HG02870 (cell line): ENCODE data around the gene LILRA6.
"Not testable (repeated sequence)": the region's sequence is repeated elsewhere in the genome, so short reads cannot be mapped to it uniquely, and the experiment has no call there.

Source experiments
- ATAC-seq: cut with Tn5 transposase; IDR thresholded peaks from one replicate; pipeline ENCODE4 v1.9.1; 2021; ENCODE audit warnings: mild to moderate bottlenecking, moderate library complexity; ENCODE audit not compliant: unreplicated experiment

Gene LILRA6

DNA sequence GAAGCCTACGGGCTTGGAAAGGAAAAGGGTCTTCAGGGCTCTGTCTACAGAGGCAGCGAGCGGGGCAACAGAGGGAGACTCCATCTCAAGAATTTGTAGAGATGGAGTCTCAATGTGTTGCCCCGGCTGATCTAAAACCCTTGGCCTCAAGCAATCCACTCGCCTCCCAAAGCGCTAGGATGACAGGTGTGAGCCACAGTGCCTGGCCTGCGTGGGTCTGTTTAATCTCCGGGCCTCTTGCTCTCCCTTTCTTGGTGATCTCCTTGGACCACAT is 33.9 kb downstream of the LILRA6 start:
- no peak for ATAC-seq

DNA sequence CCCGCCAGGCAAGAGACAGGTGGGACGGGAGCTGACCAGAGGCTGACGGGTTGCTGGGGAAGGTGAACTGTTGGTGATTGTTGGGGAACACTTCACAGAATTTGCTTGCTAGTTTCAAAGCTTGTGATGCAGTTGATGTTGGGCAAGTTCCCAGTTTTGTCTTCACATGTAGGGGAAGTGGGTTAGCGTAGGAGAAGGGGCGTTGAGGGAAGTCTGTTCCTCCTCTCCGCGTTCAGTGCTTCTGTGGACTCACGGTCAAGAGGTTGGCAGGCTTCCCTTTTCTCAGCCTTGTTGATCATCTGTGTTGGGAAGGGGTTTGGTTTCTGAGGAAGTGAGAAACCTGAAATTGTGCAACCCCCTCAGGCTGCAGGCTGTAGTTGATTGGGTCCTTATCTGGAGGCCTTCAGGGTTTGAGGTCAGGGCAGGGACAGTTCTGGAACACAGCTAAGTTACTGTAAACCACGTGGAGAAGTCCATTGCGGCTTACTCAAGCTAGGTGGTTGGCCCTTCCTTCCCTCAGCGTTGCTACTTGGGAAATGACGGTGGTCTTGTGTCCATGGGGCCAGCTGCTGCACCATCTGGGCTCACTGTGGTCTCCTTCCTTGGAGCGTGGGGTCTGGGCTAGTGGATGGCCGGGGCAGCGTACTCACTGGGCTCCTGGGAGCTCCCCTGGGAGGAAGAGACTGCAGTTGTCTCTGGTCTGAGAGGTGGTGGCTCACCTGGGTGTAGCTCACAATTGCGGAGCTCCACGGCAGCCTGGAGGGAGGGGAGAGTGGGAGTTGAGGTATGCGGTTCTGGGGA is 34.4 kb downstream of the LILRA6 start:
- peak; percentile 46 for ATAC-seq

DNA sequence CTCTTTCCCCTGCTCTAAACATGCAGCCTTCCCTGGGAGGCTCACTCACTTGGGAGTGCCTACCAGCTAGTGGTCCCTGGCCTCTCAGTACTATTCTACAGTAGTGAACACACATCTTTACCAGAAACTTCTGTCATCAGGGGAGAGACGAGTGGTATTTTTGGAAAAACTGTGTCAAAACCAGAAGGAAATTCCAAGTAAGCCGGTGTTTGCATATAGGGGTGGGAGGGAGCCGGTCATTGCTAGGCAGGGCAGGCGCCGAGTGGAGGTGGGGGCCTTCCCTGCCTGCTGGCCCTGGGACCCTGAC is 35.0 kb downstream of the LILRA6 start:
- ATAC-seq: no peak

DNA sequence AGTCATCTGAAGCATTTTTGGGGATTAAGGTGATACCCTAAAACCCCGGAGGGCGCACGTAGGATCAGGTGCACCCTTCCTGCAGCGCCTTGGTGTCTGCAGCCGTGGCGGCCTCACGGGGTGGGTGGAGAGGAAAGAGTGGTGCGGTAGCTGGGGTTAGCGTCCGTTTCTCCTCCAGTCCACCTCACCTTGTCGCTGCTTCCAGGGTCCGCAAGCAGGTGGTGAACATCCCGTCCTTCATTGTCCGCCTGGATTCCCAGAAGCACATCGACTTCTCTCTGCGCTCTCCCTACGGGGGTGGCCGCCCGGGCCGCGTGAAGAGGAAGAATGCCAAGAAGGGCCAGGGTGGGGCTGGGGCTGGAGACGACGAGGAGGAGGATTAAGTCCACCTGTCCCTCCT is 35.4 kb downstream of the LILRA6 start:
- not testable (repeated sequence) for ATAC-seq

DNA sequence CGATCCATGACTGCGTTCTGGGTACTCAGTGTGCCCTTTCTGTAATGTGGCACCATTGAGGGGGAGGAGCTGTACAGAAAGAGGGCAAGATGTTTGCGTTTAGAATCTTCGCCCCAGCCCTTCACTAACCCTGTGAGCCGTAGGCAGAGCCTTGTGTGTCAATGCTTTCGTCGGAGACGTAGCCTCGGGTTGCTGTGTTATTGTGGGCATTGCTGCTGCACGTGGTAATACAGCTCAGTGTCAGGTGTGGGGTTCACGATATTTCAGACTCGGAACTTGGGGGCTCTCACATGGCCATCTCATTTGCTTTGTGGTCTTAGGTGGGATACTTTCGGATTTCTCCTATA is 35.8 kb downstream of the LILRA6 start:
- no peak for ATAC-seq

DNA sequence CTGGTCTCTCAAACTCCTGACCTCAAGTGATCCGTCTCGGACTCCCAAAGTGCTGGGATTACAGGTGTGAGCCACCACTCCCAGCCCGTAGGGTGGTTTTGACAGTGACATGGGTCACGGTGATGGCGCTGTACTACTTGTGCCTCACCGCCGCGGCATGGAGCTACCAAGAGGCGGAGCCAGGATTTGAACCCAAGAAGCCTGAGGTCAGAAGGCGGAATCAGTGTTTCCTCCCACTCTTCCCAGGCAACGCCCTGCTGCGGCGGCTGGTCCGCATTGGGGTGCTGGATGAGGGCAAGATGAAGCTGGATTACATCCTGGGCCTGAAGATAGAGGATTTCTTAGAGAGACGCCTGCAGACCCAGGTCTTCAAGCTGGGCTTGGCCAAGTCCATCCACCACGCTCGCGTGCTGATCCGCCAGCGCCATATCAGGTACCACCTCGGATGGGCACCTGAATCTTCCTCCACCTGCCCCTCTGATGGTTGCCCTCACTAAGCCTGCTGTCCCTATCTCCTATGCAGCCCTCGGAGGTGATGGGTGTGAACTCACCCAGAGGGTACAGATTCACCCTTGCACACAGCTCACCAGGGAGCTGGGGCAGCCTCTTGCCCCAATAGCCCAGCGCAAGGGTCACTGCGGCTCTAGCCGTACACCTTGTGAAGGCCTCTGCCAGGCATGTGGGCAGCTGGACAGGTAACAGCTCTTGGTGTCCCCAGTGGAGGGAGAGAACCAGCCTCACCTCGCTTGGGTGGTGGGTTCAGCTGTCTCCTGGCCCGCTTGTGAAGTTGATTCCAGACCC is 36.4 kb downstream of the LILRA6 start:
- no peak for ATAC-seq

DNA sequence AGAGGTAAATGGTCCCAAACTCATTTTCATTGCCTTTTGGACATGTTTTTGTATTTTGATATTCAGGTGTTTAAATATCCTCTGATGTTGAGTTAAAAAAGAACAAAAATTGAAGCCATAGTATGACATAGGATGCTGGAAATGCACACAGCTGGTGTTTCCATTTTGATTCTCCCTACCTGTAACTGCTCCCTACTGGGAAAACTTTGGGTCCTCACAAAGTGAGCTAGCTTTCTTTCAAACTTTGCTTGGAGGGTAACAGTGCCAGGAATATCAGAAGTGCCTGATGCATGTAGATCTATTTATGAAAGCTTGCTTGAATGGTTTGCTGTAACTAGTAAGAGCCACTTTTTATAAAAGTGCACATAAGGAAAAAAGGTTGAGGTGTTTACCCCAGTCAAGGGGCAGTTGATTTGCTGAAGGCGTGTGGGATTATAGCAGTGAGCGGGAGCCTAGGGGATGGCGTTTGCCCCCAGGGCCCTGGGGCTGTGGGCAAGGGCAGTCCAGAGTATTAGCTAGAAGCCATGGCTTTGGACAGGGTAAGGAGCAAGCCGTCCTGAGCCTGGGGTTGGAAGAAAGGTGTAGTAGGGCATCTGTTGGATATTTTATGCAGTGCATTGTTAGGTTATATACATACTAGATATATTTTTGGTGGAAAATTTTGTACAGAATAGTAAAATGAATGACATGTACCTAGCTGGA is 37.7 kb downstream of the LILRA6 start:
- ATAC-seq: no peak

DNA sequence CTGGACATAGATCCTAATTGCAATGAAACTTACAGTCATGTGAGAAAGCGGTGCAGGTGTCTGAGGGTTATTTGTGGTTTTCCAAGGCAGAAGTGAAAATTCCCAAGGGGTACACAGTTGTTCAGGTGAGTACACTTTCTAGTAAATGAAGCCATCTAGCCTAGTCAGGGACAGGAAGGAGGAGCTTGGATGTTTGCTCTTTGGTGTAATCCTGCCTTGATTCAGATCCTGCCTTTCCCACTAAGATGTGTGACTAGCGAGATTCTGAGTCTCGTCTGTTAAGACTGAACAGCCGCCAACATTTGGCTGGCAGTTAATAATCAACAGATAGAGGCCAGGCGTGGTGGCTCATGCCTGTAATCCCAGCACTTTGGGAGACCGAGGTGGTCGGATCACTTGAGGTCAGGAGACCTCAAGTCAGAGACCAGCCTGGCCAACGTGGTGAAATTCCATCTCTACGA is 39.4 kb downstream of the LILRA6 start:
- no peak for ATAC-seq

DNA sequence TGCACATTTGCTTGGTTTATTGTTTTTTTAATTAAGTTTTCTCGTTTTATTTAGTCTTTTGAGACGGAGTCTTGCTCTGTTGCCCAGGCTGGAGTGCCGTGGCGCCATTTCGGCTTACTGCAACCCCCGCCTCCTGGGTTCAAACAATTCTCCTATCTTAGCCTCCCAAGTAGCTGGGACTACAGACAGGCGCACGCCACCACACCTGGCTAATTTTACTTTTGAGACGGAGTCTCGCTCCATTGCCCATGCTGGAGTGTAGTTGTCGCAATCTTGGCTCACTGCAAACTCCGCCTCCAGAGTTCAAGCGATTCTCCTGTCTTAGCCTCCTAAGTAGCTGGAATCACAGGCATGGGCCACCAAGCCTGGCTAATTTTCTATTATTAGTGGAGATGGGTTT is 40.6 kb downstream of the LILRA6 start:
- no peak for ATAC-seq

DNA sequence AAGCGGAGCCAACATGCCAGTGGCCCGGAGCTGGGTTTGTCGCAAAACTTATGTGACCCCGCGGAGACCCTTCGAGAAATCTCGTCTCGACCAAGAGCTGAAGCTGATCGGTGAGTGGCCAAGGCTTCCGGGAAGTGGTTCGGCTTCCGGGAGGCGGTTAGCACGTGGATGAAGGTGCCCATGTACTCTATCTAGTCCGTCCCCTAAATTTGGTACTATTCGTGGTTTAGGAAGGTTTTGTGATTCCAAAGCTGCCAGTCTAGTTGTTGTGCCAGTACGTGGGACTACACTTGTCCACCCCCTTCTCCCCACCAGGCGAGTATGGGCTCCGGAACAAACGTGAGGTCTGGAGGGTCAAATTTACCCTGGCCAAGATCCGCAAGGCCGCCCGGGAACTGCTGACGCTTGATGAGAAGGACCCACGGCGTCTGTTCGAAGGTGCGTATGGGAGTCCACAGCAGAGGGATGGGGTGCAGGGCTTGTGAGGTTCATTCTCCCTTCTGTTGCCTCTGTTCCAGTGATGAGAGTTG is 41.4 kb downstream of the LILRA6 start:
- no peak for ATAC-seq

DNA sequence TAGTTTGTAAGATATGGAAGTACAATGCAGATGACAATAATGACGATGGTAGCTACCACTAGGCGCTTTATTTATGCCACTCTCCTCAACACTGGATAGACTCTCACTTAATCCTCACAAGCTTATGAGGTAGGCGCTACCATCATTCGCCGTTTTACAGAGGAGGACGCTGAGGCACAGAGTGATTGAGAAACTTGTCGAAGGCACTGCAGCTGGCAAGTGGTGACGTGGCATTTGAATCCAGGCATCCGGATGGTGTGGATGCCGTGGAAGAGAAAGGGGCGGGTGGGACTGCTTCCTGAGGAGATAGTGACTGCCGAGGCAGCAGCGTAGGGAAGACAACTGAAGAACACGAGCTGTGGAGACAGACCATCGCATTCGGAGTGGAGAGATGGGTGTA is 43.2 kb downstream of the LILRA6 start:
- ATAC-seq: no peak

DNA sequence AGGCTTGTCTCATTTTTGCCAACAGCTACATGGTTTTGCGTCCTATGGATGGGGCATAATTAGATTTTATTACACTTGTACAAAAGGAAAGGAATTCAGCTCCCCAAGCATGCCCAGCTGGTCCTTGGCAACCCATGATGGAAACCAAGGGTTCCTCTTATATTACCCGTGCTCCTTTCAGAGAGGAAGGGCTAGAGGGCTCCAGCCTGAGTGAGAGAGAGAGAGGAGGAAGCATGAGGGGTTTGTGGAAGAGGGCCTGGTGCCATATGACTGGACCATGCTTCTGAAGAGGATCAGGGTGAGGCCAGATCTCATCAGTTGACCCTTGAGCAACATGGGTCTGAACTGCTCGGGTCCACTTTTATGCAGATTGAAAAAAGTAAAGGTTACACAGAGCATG is 45.5 kb downstream of the LILRA6 start:
- no peak for ATAC-seq

DNA sequence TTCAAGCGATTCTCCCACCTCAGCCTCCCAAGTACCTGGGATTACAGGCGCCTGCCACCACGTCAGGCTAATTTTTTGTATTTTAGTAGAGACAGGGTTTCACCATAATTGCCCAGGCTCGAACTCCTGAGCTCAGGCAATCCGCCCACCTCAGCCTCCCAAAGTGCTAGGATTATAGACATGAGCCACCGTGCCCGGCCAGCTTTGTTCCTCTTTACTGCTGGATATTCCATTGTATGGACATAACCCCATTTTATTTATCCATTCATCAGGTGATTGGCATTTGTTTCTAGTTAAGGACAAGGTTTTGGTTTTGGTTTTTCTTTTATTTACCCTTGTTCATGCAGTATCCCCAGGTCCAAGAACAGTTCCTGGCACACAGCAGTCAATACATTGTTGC is 46.1 kb downstream of the LILRA6 start:
- no peak for ATAC-seq

DNA sequence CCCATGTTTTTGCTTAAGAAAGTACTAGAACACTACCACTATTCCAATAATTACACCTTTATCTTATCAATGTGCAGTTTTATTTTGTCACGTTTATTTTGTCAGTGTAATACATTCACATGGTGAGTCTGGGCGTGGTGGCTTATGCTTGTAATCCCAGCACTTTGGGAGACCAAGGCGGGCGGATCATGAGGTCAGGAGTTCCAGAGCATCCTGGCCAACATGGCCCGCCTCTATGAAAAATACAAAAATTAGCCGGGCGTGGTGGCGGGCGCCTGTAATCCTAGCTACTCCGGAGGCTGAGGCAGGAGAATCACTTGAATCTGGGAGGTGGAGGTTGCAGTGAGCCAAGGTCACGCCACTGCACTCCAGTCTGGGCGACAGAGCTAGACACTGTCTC is 48.1 kb downstream of the LILRA6 start:
- not testable (repeated sequence) for ATAC-seq

DNA sequence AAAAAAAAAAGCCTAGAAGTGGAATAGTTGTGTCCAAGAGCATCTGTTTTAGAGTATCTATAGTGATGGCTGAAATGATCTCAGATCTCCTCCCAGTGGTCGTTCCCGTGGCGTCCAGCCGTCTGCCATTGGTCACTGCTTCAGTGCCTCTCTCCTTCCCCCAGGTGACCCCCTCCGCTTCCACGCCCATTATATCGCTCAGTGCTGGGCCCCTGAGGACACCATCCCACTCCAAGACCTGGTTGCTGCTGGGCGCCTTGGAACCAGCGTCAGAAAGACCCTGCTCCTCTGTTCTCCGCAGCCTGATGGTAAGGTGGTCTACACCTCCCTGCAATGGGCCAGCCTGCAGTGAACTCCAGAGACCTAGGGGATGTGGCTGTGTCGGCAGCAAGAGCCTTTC is 49.6 kb downstream of the LILRA6 start:
- ATAC-seq: no peak

DNA sequence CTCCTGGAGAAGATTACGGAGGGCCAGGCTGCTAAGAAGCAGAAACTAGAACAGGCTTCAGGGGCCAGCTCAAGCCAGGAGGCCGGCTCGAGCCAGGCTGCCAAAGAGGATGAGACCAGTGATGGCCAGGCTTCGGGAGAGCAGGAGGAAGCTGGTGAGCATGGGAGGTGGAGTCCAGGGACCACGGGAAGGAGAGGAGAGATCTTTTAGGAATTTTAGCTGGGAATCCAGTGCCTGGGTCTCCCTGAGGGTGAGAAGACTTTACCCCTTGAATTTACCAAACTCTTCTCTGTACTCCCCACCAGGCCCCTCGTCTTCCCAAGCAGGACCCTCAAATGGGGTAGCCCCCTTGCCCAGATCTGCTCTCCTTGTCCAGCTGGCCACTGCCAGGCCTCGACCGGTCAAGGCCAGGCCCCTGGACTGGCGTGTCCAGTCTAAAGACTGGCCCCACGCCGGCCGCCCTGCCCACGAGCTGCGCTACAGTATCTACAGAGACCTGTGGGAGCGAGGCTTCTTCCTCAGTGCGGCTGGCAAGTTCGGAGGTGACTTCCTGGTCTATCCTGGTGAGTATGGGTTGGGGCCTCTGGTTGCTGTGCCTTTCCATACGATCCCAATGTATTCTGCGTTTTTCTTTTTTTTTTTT is 50.7 kb downstream of the LILRA6 start:
- no peak for ATAC-seq

DNA sequence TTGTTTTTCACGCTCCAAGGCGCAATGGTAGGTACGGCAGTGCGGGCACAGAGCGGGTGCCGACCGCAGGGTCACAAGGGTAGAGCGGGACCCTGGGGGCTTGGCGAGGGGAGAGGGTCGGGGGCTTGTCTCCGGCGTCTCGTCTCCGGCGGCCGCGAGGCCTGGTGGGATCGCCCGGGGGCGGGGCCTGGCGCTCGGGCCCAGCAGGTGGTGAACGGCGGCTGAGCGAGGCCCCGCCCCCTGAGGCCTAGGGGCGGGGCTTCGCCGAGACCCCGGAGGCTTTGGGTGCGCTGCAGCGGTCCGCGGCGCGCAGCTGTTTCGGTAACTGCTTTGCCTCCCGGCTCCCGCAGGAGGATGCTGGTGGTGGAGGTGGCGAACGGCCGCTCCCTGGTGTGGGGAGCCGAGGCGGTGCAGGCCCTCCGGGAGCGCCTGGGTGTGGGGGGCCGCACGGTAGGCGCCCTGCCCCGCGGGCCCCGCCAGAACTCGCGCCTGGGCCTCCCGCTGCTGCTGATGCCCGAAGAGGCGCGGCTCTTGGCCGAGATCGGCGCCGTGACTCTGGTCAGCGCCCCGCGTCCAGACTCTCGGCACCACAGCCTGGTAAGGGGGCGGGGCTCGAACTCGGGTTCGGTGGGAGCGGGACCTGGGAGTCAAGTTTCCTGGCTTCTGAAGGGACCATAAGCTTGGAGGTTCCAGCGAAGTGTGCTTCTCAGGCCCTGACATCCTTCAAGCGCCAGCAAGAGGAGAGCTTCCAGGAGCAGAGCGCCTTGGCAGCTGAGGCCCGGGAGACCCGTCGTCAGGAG is 51.4 kb downstream of the LILRA6 start, which contains the start of gene TSEN34:
Gene TSEN34, plus strand, starts transcription at position 298 of the 800 bp plus-strand sequence. Its CDS starts 57 bp downstream, at position 355.
- peak; percentile 21 for ATAC-seq

DNA sequence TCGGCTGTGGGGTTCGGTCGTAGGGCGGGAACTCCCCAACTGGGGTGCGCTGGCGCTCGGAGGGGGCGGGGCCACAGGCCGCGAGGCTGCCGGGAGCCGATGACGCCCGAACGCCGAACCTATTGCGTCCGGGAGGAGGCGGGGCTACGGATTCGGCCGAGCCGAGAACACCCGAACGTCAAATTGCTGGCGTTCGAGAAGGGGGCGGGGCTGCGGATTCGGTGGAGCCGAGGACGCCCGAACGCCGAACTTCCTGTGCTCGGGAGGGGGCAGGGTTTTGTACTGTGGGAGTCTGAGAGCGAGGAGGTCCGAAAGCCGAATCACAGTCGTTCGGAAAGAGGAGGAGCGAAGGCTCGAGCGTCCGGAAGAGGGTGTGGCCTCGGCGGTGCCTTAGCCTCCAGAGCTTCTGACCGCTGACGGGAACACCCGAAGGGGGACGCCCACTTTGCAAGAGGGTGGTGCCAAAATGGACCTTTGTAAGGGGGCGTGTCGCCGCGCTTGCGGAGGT is 52.0 kb downstream of the LILRA6 start:
- ATAC-seq: peak; percentile 42

DNA sequence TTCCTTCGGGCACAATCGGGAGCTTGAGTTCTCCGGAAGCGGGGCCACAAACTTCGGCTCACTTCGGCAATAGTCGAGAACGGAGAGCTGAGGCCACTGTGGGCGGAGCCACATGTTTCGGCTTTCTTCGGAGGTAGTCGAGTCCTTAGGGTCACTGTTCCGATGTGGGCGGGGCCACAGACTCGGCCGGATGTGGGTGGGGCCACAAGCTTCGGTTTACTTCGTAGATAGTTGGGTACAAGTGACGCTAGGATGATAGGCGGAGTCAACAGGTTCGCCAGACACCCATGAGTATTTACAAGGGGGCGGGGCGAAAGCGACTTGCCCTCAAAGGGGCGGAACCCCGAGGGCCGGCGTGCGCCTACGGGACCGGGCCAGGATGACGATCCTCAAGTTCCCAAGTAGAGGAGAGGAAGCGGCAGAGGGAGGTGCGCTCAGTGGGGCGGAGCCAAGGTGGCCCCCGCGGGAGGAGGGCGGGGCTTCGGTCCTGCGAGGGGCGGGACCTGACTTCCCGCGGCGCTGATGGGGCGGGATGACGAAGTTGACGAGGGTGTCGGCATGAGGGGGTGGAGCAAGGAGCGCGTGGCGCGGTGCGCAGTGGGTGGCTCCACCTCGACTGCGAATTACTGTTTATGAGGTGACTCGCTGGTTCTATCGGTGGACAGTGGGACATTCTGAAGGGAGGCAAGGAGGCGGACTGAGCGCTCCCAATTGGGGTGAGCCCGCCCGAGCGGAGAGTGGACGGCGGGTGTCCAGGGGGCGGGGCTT is 52.7 kb downstream of the LILRA6 start:
- ATAC-seq: peak; percentile 41
